ENCODE results near the gene ATP6V1G1. TPM values are rescaled to one million over a fixed set of nuclear protein-coding genes. Genes with fewer than 3 reads are reported as not detected.
"Not testable (repeated sequence)": the region's sequence is repeated elsewhere in the genome, so short reads cannot be mapped to it uniquely, and the experiment has no call there.

ATP6V1G1 gene
- total RNA-seq, 4 donors from 2014 or later = 105 to 191 (median 176) TPM

DNA sequence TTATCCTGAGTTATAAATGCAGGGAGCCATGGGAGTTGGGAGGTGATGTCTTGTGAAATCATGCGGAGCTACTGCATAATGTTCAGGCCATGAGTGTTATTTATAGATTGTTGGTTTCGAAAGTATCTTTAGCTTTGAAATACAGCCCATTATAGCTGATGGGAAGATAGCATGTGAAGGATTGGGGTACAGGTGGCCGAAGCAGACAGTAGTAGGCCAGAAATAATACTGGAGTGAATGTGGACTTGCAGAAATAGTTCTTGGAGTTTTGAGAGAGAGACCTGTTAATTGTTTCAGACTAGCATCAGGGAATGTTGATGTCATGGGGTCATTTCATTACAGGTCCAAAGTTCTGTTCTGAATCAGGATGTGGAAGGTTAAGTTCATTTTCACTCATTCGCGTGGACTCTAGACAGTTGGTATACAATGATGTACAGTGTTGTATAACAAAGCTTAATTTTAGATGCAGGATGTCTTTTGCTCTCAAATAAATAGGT lies 3.8 kb downstream of the ATP6V1G1 start:
- peaks cover 50 to 52% of the 10 kb centered on the region in 2 donors for H3K4me1 ChIP-seq
- intact Hi-C loops (cut with DNase I; ENCODE audit: low total_unique reads) = loop anchor here (1.0 kb wide), 1 partner anchor 8 kb away; no protein-coding TSS in a partner anchor
- no peaks in the 10 kb centered on the region for H3K27me3 ChIP-seq
- H3K36me3 ChIP-seq = peaks cover 0 to 36% of the 10 kb centered on the region in 2 donors
- H3K27ac ChIP-seq = peak overlapping the region; percentile 86 to 92 (median 90)
- TF ChIP-seq, protein P1, sequence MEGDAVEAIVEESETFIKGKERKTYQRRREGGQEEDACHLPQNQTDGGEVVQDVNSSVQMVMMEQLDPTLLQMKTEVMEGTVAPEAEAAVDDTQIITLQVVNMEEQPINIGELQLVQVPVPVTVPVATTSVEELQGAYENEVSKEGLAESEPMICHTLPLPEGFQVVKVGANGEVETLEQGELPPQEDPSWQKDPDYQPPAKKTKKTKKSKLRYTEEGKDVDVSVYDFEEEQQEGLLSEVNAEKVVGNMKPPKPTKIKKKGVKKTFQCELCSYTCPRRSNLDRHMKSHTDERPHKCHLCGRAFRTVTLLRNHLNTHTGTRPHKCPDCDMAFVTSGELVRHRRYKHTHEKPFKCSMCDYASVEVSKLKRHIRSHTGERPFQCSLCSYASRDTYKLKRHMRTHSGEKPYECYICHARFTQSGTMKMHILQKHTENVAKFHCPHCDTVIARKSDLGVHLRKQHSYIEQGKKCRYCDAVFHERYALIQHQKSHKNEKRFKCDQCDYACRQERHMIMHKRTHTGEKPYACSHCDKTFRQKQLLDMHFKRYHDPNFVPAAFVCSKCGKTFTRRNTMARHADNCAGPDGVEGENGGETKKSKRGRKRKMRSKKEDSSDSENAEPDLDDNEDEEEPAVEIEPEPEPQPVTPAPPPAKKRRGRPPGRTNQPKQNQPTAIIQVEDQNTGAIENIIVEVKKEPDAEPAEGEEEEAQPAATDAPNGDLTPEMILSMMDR (IDR thresholded peaks at IDR 0.05 in 4 of 5, conservative IDR thresholded peaks at IDR 0.05 in 1 of 5) = no peak
- TF ChIP-seq POLR2A (IDR thresholded peaks at IDR 0.05) = no peak
- peak in 1 of 2 donors; percentile 32 for DNase-seq
- peak; percentile 58 to 63 for ATAC-seq
- H3K4me3 ChIP-seq = peak overlapping the region; percentile 0 to 42 (median 9)
- no peaks in the 10 kb centered on the region for H3K9me3 ChIP-seq
- in situ Hi-C loops (cut with MboI; ENCODE audit: low sequenced_read_pairs in 4 of 4) = loop anchor here in 1 of 4 donors (10.0 kb wide), 1 partner anchor 187 kb away; no protein-coding TSS in a partner anchor

DNA sequence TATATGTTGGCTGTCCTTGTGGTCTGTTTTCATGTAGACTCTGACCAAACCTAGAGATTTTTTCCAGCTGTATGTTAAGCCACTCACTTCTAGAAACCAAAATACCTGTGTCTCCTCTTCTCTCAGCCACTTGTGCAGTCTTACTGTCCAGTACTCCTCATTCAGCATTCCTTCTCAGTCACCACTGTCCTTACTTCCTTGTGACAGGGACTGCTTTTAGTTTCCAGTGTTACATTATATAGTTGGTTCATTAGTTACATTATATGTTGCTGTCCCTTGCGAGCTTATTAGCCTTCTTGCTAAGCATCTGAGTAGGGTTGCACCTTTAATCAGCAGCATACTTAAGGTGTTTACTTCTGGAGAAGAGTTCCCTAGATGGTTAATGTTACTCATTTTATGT lies 4.3 kb downstream of the ATP6V1G1 start:
- Histone ChIP-seq H3K4me1 (peaks cover 50 to 52% of the 10 kb centered on the region in 2 donors), H3K27me3 (no peaks in the 10 kb centered on the region), H3K4me3 (peak overlapping the region; percentile 0 to 33 (median 9)), H3K36me3 (peaks cover 0 to 40% of the 10 kb centered on the region in 2 donors), H3K27ac (peak overlapping the region; percentile 86 to 92 (median 90)), H3K9me3 (no peaks in the 10 kb centered on the region)
- TF ChIP-seq, protein P1 (IDR thresholded peaks at IDR 0.05 in 4 of 5, conservative IDR thresholded peaks at IDR 0.05 in 1 of 5) = no peak
- TF ChIP-seq POLR2A (IDR thresholded peaks at IDR 0.05) = no peak
- intact Hi-C loops (cut with DNase I; ENCODE audit: low total_unique reads) = loop anchor here (1.0 kb wide), 2 partner anchors 7 to 19 kb away; partner anchors contain the start of gene TMEM268
- in situ Hi-C loops (cut with MboI; ENCODE audit: low sequenced_read_pairs in 4 of 4) = loop anchor here in 1 of 4 donors (10.0 kb wide), 1 partner anchor 187 kb away; no protein-coding TSS in a partner anchor
- no peak for ATAC-seq
- DNase-seq = no peak

DNA sequence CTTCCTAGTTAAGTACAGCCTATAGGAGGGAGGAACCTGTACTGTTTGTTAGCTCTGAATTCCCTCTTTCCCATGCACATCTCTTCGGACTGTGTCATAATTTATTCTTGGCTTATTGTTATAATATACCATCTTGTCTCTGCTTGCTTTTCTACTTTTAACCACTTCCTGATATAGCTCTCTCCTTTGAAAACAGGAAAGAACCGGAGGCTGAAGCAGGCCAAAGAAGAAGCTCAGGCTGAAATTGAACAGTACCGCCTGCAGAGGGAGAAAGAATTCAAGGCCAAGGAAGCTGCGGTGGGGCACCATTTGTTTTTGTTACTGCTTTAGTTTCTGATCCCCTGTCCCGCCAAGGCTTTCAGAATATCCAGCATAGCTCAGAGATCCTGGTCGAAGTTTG lies 4.8 kb downstream of the ATP6V1G1 start:
- ATAC-seq = peak; percentile 16
- Histone ChIP-seq H3K4me3 (peak overlapping the region in 3 of 4 donors; percentile 5 to 33 (median 8)), H3K9me3 (no peaks in the 10 kb centered on the region), H3K36me3 (peaks cover 0 to 43% of the 10 kb centered on the region in 2 donors), H3K4me1 (peaks cover 47 to 52% of the 10 kb centered on the region in 2 donors), H3K27ac (peak overlapping the region; percentile 86 to 92 (median 90)), H3K27me3 (no peaks in the 10 kb centered on the region)
- intact Hi-C loops (cut with DNase I; ENCODE audit: low total_unique reads) (loop anchor here (1.0 kb wide), 1 partner anchor 19 kb away; the partner anchor contains the start of gene TMEM268), in situ Hi-C loops (cut with MboI; ENCODE audit: low sequenced_read_pairs in 4 of 4) (loop anchor here in 1 of 4 donors (10.0 kb wide), 1 partner anchor 188 kb away; no protein-coding TSS in a partner anchor)
- TF ChIP-seq, protein P1 (IDR thresholded peaks at IDR 0.05 in 4 of 5, conservative IDR thresholded peaks at IDR 0.05 in 1 of 5) = peak in 4 of 5 experiments; percentile 19 to 46 (median 20)
- TF ChIP-seq POLR2A (IDR thresholded peaks at IDR 0.05) = no peak
- peak; percentile 14 to 30 for DNase-seq

DNA sequence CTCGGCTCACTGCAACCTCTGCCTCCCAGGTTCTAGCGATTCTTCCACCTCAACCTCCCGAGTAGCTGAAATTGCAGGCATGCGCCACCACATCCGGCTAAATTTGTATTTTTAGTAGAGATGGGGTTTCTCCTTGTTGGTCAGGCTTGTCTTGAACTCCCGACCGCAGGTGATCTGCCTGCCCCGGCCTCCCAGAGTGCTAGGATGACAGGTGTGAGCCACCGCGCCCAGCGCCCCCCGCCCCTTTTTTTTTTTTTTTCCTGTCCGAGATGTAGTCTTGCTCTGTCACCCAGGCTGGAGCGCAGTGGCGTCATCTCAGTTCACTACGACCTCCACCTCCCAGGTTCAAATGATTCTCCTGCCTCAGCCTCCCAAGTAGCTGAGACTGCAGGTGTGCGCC lies 6.6 kb downstream of the ATP6V1G1 start:
- Histone ChIP-seq H3K4me3 (no peak overlapping the region), H3K36me3 (peaks cover 4 to 59% of the 10 kb centered on the region in 2 donors), H3K9me3 (no peaks in the 10 kb centered on the region), H3K27ac (peak overlapping the region in 2 of 4 donors; percentile 88 to 91), H3K27me3 (no peaks in the 10 kb centered on the region), H3K4me1 (peaks cover 49 to 54% of the 10 kb centered on the region in 2 donors)
- intact Hi-C loops (cut with DNase I; ENCODE audit: low total_unique reads) (no loop called here), in situ Hi-C loops (cut with MboI; ENCODE audit: low sequenced_read_pairs in 4 of 4) (loop anchor here in 1 of 4 donors (10.0 kb wide), 1 partner anchor 189 kb away; no protein-coding TSS in a partner anchor)
- ATAC-seq (no peak), DNase-seq (no peak)
- TF ChIP-seq, protein P1 (IDR thresholded peaks at IDR 0.05 in 4 of 5, conservative IDR thresholded peaks at IDR 0.05 in 1 of 5) = no peak
- TF ChIP-seq POLR2A (IDR thresholded peaks at IDR 0.05) = no peak

DNA sequence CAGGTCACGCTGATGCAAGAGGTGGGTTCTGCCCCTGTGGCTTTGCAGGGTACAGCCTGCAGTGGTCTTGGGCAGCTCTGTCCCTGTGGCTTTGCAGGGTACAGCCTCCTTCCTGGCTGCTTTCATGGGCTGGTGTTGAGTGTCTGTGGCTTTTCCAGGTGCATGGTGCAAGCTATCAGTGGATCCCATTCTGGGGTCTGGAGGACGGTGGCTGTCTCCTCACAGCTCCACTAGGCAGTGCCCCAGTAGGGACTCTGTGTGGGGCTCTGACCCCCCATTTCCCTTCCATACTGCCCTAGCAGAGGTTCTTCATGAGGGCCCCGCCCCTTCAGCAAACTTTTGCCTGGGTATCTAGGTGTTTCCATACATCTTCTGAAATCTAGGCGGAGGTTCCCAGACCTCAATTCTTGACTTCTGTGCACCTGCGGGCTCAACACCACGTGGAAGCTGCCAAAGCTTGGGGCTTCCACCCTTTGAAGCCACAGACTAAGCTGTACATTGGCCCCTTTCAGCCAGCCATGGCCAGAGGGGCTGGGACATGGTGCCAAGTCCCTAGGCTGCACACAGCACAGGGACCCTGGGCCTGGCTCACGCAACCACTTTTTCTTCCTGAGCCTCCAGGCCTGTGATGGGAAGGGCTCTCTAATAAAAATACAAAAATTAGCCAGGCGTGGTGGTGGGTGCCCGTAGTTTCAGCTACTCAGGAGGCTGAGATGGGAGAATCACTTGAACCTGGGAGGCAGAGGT lies 13.1 kb downstream of the ATP6V1G1 start:
- H3K36me3 ChIP-seq = peaks cover 4 to 42% of the 10 kb centered on the region in 2 donors
- in situ Hi-C loops (cut with MboI; ENCODE audit: low sequenced_read_pairs in 4 of 4); H3K27ac ChIP-seq; H3K4me3 ChIP-seq; H3K9me3 ChIP-seq; ATAC-seq; intact Hi-C loops (cut with DNase I; ENCODE audit: low total_unique reads); DNase-seq; H3K27me3 ChIP-seq: not testable (repeated sequence)
- H3K4me1 ChIP-seq = peaks cover 7 to 11% of the 10 kb centered on the region in 2 donors

DNA sequence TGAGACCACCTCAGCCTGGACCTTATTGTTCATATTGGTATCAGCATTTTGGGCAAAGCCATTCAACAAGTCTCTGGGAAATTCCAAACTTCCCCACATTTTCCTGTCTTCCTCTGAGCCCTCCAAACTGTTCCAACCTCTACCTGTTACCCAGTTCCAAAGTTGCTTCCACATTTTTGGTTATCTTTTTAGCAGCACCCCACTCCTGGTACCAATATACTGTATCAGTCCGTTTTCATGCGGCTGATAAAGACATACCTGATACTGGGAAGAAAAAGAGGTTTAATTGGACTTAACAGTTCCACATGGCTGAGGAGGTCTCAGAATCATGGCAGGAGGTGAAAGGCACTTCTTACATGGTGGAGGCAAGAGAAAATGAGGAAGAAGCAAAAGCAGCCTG lies 14.2 kb downstream of the ATP6V1G1 start:
- ATAC-seq; intact Hi-C loops (cut with DNase I; ENCODE audit: low total_unique reads); H3K4me3 ChIP-seq; DNase-seq; H3K9me3 ChIP-seq; in situ Hi-C loops (cut with MboI; ENCODE audit: low sequenced_read_pairs in 4 of 4); H3K27ac ChIP-seq; H3K27me3 ChIP-seq: not testable (repeated sequence)
- H3K4me1 ChIP-seq = peaks cover 7 to 11% of the 10 kb centered on the region in 2 donors
- H3K36me3 ChIP-seq = peaks cover 4 to 31% of the 10 kb centered on the region in 2 donors
